Activated CD8-positive, alpha-beta T cell treated with anti-CD3 and anti-CD28 coated beads for 36 hours (primary cell): ENCODE results near the gene TRDN. TPM values are rescaled to one million over a fixed set of nuclear protein-coding genes. Genes with fewer than 3 reads are reported as not detected.

Experiments used
- ATAC-seq: fragments of 200-7000 bp; cut with Tn5 transposase; one replicate; pipeline ENCODE4 v1.10.0; 2021; ENCODE audit warnings: mild to moderate bottlenecking, moderate library complexity
- CTCF ChIA-PET: fragments of 350-600 bp; sonication (Branson Sonifier 250); formaldehyde crosslinking; loops from one replicate; lab custom pipeline; 2021; ENCODE audit warnings: antibody characterized with exemption; lab: Charles Lee
- POLR2A ChIA-PET: fragments of 350-600 bp; sonication (Branson Sonifier 250); formaldehyde crosslinking; loops from one replicate; lab custom pipeline; 2021; ENCODE audit warnings: antibody characterized with exemption; lab: Charles Lee
- DNase-seq: peaks from one replicate; pipeline ENCODE4 v3.0.0-alpha.2; 2020
- H3K27ac Mint-ChIP-seq: one replicate; pipeline ENCODE4 v1.8.0; 2021; ENCODE audit warnings: mild to moderate bottlenecking, mixed read lengths
- H3K27me3 Mint-ChIP-seq: one replicate; pipeline ENCODE4 v1.8.0; 2021; ENCODE audit warnings: mixed read lengths
- H3K36me3 Mint-ChIP-seq: one replicate; pipeline ENCODE4 v1.8.0; 2021; ENCODE audit warnings: low read depth, mixed read lengths
- H3K4me1 Mint-ChIP-seq: one replicate; pipeline ENCODE4 v1.8.0; 2021; ENCODE audit warnings: low read depth, mixed read lengths
- H3K4me3 Mint-ChIP-seq: one replicate; pipeline ENCODE4 v1.8.0; 2021; ENCODE audit warnings: mild to moderate bottlenecking, moderate library complexity, mixed read lengths
- H3K9me3 Mint-ChIP-seq: one replicate; pipeline ENCODE4 v1.8.0; 2021; ENCODE audit warnings: mixed read lengths
- CTCF ChIP-seq: fragments of 200-600 bp; IDR thresholded peaks from one replicate; pipeline ENCODE4 v1.8.0; 2022; ENCODE audit warnings: antibody characterized with exemption, mild to moderate bottlenecking
- intact Hi-C: fragments of 100-400 bp; cut with micrococcal nuclease; formaldehyde crosslinking; loops from one replicate; pipeline ENCODE4 v1.10.0; 2022
- total RNA-seq, 2 experiments: library from RNA; stranded (reverse); gene quantifications; one replicate each; pipeline ENCODE4 v1.2.3, GENCODE V29; 2021

Gene TRDN
- total RNA-seq, 2 experiments from 2014 or later, result not detected

- Mint-ChIP-seq H3K9me3 (no peaks in the 10 kb centered on the region), H3K4me1 (no peaks in the 10 kb centered on the region), H3K27ac (no peak overlapping the region), H3K36me3 (no peaks in the 10 kb centered on the region), H3K27me3 (no peaks in the 10 kb centered on the region), H3K4me3 (no peak overlapping the region)
- TF ChIP-seq CTCF, result no peak
- POLR2A ChIA-PET, result no interaction called here
- CTCF ChIA-PET, result no interaction called here
- no peak for ATAC-seq
- no peak for DNase-seq
- intact Hi-C loops, result no loop called here
Measured at GRCh38 chr6:123427008-123427407, 209.7 kb downstream of the TRDN start.

GRCh38 chr6:123423130-123423529 lies 213.6 kb downstream of the TRDN start:
- intact Hi-C loops, result no loop called here
- Mint-ChIP-seq H3K27ac (no peak overlapping the region), H3K36me3 (no peaks in the 10 kb centered on the region), H3K4me3 (no peak overlapping the region), H3K27me3 (no peaks in the 10 kb centered on the region), H3K4me1 (no peaks in the 10 kb centered on the region), H3K9me3 (no peaks in the 10 kb centered on the region)
- POLR2A ChIA-PET, result no interaction called here
- no peak for TF ChIP-seq CTCF
- CTCF ChIA-PET, result interaction anchor here (1.0 kb wide), 1 partner anchor 11 kb away, joined by 3 read pairs; no protein-coding TSS in a partner anchor
- DNase-seq (no peak), ATAC-seq (no peak)

GRCh38 chr6:123420512-123420911 lies 216.2 kb downstream of the TRDN start:
- ATAC-seq (no peak), DNase-seq (no peak)
- Mint-ChIP-seq H3K36me3 (no peaks in the 10 kb centered on the region), H3K4me3 (no peak overlapping the region), H3K27me3 (no peaks in the 10 kb centered on the region), H3K4me1 (no peaks in the 10 kb centered on the region), H3K9me3 (no peaks in the 10 kb centered on the region), H3K27ac (no peak overlapping the region)
- ChIA-PET POLR2A (no interaction called here), CTCF (interaction anchor here (1.5 kb wide), 1 partner anchor 382 kb away, joined by 3 read pairs; no protein-coding TSS in a partner anchor)
- no peak for TF ChIP-seq CTCF
- intact Hi-C loops, result no loop called here

- H3K27me3 Mint-ChIP-seq, result no peaks in the 10 kb centered on the region
- H3K9me3 Mint-ChIP-seq, result no peaks in the 10 kb centered on the region
- no peak overlapping the region for H3K4me3 Mint-ChIP-seq
- H3K36me3 Mint-ChIP-seq, result no peaks in the 10 kb centered on the region
- DNase-seq (no peak), ATAC-seq (no peak)
- POLR2A ChIA-PET, result no interaction called here
- CTCF ChIA-PET, result interaction anchor here (1.1 to 2.1 kb wide), 3 partner anchors 22 to 297 kb away, joined by 3 to 8 read pairs (median 5); no protein-coding TSS in a partner anchor
- H3K27ac Mint-ChIP-seq, result no peak overlapping the region
- intact Hi-C loops, result loop anchor here (5.0 kb wide), 1 partner anchor 299 kb away; no protein-coding TSS in a partner anchor
- no peak for TF ChIP-seq CTCF
- no peaks in the 10 kb centered on the region for H3K4me1 Mint-ChIP-seq
Measured at GRCh38 chr6:123418071-123418470, 218.7 kb downstream of the TRDN start.

GRCh38 chr6:123417535-123417934 lies 219.2 kb downstream of the TRDN start:
- intact Hi-C loops, result loop anchor here (5.0 kb wide), 1 partner anchor 300 kb away; no protein-coding TSS in a partner anchor
- no peaks in the 10 kb centered on the region for H3K27me3 Mint-ChIP-seq
- ATAC-seq, result no peak
- ChIA-PET CTCF (interaction anchor here (1.2 to 2.1 kb wide), 2 partner anchors 22 to 298 kb away, joined by 5 to 8 read pairs; no protein-coding TSS in a partner anchor), POLR2A (no interaction called here)
- H3K27ac Mint-ChIP-seq, result no peak overlapping the region
- no peaks in the 10 kb centered on the region for H3K4me1 Mint-ChIP-seq
- no peak for DNase-seq
- H3K36me3 Mint-ChIP-seq, result no peaks in the 10 kb centered on the region
- H3K9me3 Mint-ChIP-seq, result no peaks in the 10 kb centered on the region
- H3K4me3 Mint-ChIP-seq, result no peak overlapping the region
- no peak for TF ChIP-seq CTCF
